ENCODE data around the gene NPY2R.

The NPY2R gene

DNA sequence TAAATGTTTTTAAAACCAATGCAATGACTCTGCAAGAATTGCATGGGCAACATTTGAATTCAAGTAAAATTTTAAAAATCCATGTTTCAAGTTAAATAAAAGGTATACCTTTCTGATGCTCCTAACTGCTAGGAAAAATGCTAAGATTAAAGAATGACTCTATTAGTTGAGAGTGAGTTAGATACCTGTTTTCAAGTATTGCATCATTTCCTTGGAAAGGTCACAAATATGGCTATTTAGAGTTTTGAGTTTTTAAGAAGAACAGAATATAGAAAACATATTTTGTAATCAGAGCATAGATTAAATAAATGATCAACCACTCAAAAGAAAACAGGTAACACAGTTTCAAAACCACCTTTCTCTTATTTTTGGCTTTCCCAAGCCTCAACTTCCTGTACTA, 18.3 kb upstream of the NPY2R start:
- no peaks in the 10 kb centered on the region for H3K27me3 ChIP-seq (ENCODE audit: insufficient read depth, low read length)
- no peaks in the 10 kb centered on the region for H3K9me3 ChIP-seq (ENCODE audit: low read length)
- no peak overlapping the region for H3K9ac ChIP-seq (ENCODE audit: low read length)
- no peaks in the 10 kb centered on the region for H3K79me2 ChIP-seq (ENCODE audit: insufficient read depth, low read length)
- H3K4me1 ChIP-seq (ENCODE audit: insufficient read depth, low read length, severe bottlenecking) = no peaks in the 10 kb centered on the region
- H3K4me3 ChIP-seq (ENCODE audit: low read depth, low read length, poor library complexity, severe bottlenecking) = no peak overlapping the region
- TF ChIP-seq, protein P1, sequence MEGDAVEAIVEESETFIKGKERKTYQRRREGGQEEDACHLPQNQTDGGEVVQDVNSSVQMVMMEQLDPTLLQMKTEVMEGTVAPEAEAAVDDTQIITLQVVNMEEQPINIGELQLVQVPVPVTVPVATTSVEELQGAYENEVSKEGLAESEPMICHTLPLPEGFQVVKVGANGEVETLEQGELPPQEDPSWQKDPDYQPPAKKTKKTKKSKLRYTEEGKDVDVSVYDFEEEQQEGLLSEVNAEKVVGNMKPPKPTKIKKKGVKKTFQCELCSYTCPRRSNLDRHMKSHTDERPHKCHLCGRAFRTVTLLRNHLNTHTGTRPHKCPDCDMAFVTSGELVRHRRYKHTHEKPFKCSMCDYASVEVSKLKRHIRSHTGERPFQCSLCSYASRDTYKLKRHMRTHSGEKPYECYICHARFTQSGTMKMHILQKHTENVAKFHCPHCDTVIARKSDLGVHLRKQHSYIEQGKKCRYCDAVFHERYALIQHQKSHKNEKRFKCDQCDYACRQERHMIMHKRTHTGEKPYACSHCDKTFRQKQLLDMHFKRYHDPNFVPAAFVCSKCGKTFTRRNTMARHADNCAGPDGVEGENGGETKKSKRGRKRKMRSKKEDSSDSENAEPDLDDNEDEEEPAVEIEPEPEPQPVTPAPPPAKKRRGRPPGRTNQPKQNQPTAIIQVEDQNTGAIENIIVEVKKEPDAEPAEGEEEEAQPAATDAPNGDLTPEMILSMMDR (IDR thresholded peaks at IDR 0.05; ENCODE audit: low read length) = no peak
- no peak for TF ChIP-seq EZH2 (IDR thresholded peaks at IDR 0.05; ENCODE audit: borderline replicate concordance, low read length)
- H3K36me3 ChIP-seq (ENCODE audit: insufficient read depth, low read length) = no peaks in the 10 kb centered on the region
- H2AFZ ChIP-seq (ENCODE audit: low read length) = no peak overlapping the region
- no peak overlapping the region for H3K4me2 ChIP-seq (ENCODE audit: low read length)
- no peaks in the 10 kb centered on the region for H4K20me1 ChIP-seq (ENCODE audit: insufficient read depth, low read length)
- H3K27ac ChIP-seq (ENCODE audit: low read depth, low read length, poor library complexity, severe bottlenecking) = no peak overlapping the region
- H3F3A ChIP-seq (ENCODE audit: insufficient read depth, low read length) = no peaks in the 10 kb centered on the region
- H3K9me2 ChIP-seq (ENCODE audit: low read depth, low read length) = no peaks in the 10 kb centered on the region

DNA sequence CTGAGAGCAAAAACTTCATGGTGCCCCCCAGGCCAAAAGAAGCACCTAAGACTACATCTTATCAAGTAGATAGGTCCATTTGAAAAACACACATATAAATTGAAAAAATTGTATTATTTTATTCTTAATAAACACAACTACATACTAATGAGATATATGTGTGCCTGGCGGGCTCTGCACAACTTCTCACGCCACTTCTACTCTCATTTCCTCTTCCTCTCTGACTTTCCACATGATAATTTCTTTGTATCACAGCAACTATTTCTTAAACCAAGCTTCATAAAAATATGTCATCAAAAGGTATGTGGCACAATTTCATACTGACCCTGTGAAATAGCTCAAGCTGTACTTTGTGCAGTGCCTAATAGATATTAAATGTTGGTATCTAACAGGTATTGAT, 10.7 kb upstream of the NPY2R start:
- Histone ChIP-seq H3F3A (ENCODE audit: insufficient read depth, low read length) (no peaks in the 10 kb centered on the region), H3K4me1 (ENCODE audit: insufficient read depth, low read length, severe bottlenecking) (no peaks in the 10 kb centered on the region), H3K9me2 (ENCODE audit: low read depth, low read length) (no peaks in the 10 kb centered on the region), H3K27me3 (ENCODE audit: insufficient read depth, low read length) (no peaks in the 10 kb centered on the region), H3K79me2 (ENCODE audit: insufficient read depth, low read length) (no peaks in the 10 kb centered on the region), H4K20me1 (ENCODE audit: insufficient read depth, low read length) (no peaks in the 10 kb centered on the region), H3K36me3 (ENCODE audit: insufficient read depth, low read length) (no peaks in the 10 kb centered on the region), H2AFZ (ENCODE audit: low read length) (no peak overlapping the region), H3K27ac (ENCODE audit: low read depth, low read length, poor library complexity, severe bottlenecking) (no peak overlapping the region), H3K9me3 (ENCODE audit: low read length) (no peaks in the 10 kb centered on the region), H3K4me3 (ENCODE audit: low read depth, low read length, poor library complexity, severe bottlenecking) (no peak overlapping the region), H3K9ac (ENCODE audit: low read length) (no peak overlapping the region), H3K4me2 (ENCODE audit: low read length) (no peak overlapping the region)
- TF ChIP-seq, protein P1 (IDR thresholded peaks at IDR 0.05; ENCODE audit: low read length) = no peak
- TF ChIP-seq EZH2 (IDR thresholded peaks at IDR 0.05; ENCODE audit: borderline replicate concordance, low read length) = no peak

DNA sequence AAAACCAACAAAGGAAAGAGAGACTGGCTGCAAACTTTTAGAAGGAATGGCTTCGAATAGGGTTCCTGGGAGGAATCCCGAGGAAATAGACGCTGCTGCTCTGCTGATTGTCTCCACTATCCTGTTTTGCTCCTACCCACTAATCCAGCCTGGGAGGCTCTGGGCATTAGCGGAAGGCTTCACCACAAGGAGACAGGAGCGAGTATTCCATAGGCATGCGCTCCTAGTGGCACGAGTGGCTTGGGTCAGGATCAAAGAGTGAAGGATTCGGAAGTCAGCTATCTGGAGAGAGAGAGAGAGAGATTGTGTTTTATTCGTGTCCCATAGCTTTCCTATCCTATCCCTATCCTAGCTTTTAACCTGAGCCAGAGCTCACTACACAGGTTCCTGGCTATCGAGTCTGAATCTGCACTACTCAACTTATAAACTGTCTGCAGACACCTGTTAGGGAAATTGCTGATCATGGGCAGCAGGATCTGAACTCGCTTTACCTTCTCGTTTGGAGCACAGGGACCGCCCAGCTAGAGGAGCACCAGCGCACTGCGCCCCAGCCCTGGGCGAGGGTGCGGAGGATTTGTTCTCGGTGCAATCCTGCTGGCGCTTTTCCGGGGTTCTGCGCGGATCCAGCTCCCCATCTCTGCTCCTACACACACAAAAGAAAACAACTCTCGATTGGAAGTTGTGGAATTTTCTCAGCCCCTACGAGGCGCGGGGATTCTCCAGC, 740 bp upstream of the NPY2R start:
- Histone ChIP-seq H3K27me3 (ENCODE audit: insufficient read depth, low read length) (no peaks in the 10 kb centered on the region), H3K36me3 (ENCODE audit: insufficient read depth, low read length) (no peaks in the 10 kb centered on the region), H3K4me3 (ENCODE audit: low read depth, low read length, poor library complexity, severe bottlenecking) (no peak overlapping the region), H3K9me3 (ENCODE audit: low read length) (no peaks in the 10 kb centered on the region), H3F3A (ENCODE audit: insufficient read depth, low read length) (no peaks in the 10 kb centered on the region), H3K27ac (ENCODE audit: low read depth, low read length, poor library complexity, severe bottlenecking) (no peak overlapping the region), H3K79me2 (ENCODE audit: insufficient read depth, low read length) (no peaks in the 10 kb centered on the region), H3K9me2 (ENCODE audit: low read depth, low read length) (no peaks in the 10 kb centered on the region), H3K4me1 (ENCODE audit: insufficient read depth, low read length, severe bottlenecking) (no peaks in the 10 kb centered on the region), H2AFZ (ENCODE audit: low read length) (no peak overlapping the region), H4K20me1 (ENCODE audit: insufficient read depth, low read length) (no peaks in the 10 kb centered on the region), H3K4me2 (ENCODE audit: low read length) (no peak overlapping the region), H3K9ac (ENCODE audit: low read length) (no peak overlapping the region)
- no peak for TF ChIP-seq EZH2 (IDR thresholded peaks at IDR 0.05; ENCODE audit: borderline replicate concordance, low read length)
- TF ChIP-seq, protein P1 (IDR thresholded peaks at IDR 0.05; ENCODE audit: low read length) = no peak
